ENCODE results near the gene CTR9.

The CTR9 gene

GRCh38 chr11:10725114-10725906 lies 25.7 kb upstream of the CTR9 start:
- H3K4me1 ChIP-seq (ENCODE audit: control insufficient read depth in 1 of 2, insufficient read depth in 2 of 2, low read length in 2 of 2): peaks cover 0 to 7% of the 10 kb centered on the region in 2 donors
- no peaks in the 10 kb centered on the region for H3K27me3 ChIP-seq (ENCODE audit: low read depth, low read length)
- no peak overlapping the region for H3K27ac ChIP-seq (ENCODE audit: low read length)
- no peaks in the 10 kb centered on the region for H3K36me3 ChIP-seq (ENCODE audit: control insufficient read depth in 1 of 2, insufficient read depth in 2 of 2, low read length in 2 of 2)
- no peaks in the 10 kb centered on the region for H3K9me3 ChIP-seq (ENCODE audit: control insufficient read depth in 1 of 2, low read length in 2 of 2)
- no peak overlapping the region for H3K4me3 ChIP-seq (ENCODE audit: low read depth in 1 of 2, low read length in 2 of 2)

GRCh38 chr11:10725907-10726253 lies 25.2 kb upstream of the CTR9 start:
- Histone ChIP-seq H3K36me3 (ENCODE audit: control insufficient read depth in 1 of 2, insufficient read depth in 2 of 2, low read length in 2 of 2) (no peaks in the 10 kb centered on the region), H3K9me3 (ENCODE audit: control insufficient read depth in 1 of 2, low read length in 2 of 2) (no peaks in the 10 kb centered on the region), H3K27ac (ENCODE audit: low read length) (no peak overlapping the region), H3K27me3 (ENCODE audit: low read depth, low read length) (no peaks in the 10 kb centered on the region), H3K4me3 (ENCODE audit: low read depth in 1 of 2, low read length in 2 of 2) (no peak overlapping the region), H3K4me1 (ENCODE audit: control insufficient read depth in 1 of 2, insufficient read depth in 2 of 2, low read length in 2 of 2) (peaks cover 0 to 7% of the 10 kb centered on the region in 2 donors)

- H3K27me3 ChIP-seq (ENCODE audit: low read depth, low read length): no peaks in the 10 kb centered on the region
- no peak overlapping the region for H3K4me3 ChIP-seq (ENCODE audit: low read depth in 1 of 2, low read length in 2 of 2)
- no peaks in the 10 kb centered on the region for H3K9me3 ChIP-seq (ENCODE audit: control insufficient read depth in 1 of 2, low read length in 2 of 2)
- no peak overlapping the region for H3K27ac ChIP-seq (ENCODE audit: low read length)
- peaks cover 0 to 7% of the 10 kb centered on the region in 2 donors for H3K4me1 ChIP-seq (ENCODE audit: control insufficient read depth in 1 of 2, insufficient read depth in 2 of 2, low read length in 2 of 2)
- no peaks in the 10 kb centered on the region for H3K36me3 ChIP-seq (ENCODE audit: control insufficient read depth in 1 of 2, insufficient read depth in 2 of 2, low read length in 2 of 2)
Observed at GRCh38 chr11:10727146-10727851, 23.7 kb upstream of the CTR9 start.

GRCh38 chr11:10728154-10728553 lies 22.9 kb upstream of the CTR9 start:
- Histone ChIP-seq H3K27ac (ENCODE audit: low read length) (no peak overlapping the region), H3K4me3 (ENCODE audit: low read depth in 1 of 2, low read length in 2 of 2) (no peak overlapping the region), H3K4me1 (ENCODE audit: control insufficient read depth in 1 of 2, insufficient read depth in 2 of 2, low read length in 2 of 2) (peaks cover 0 to 7% of the 10 kb centered on the region in 2 donors), H3K27me3 (ENCODE audit: low read depth, low read length) (no peaks in the 10 kb centered on the region), H3K36me3 (ENCODE audit: control insufficient read depth in 1 of 2, insufficient read depth in 2 of 2, low read length in 2 of 2) (no peaks in the 10 kb centered on the region), H3K9me3 (ENCODE audit: control insufficient read depth in 1 of 2, low read length in 2 of 2) (no peaks in the 10 kb centered on the region)

- Histone ChIP-seq H3K27me3 (ENCODE audit: low read depth, low read length) (no peaks in the 10 kb centered on the region), H3K36me3 (ENCODE audit: control insufficient read depth in 1 of 2, insufficient read depth in 2 of 2, low read length in 2 of 2) (no peaks in the 10 kb centered on the region), H3K4me3 (ENCODE audit: low read depth in 1 of 2, low read length in 2 of 2) (no peak overlapping the region), H3K27ac (ENCODE audit: low read length) (no peak overlapping the region), H3K9me3 (ENCODE audit: control insufficient read depth in 1 of 2, low read length in 2 of 2) (no peaks in the 10 kb centered on the region), H3K4me1 (ENCODE audit: control insufficient read depth in 1 of 2, insufficient read depth in 2 of 2, low read length in 2 of 2) (peaks cover 0 to 7% of the 10 kb centered on the region in 2 donors)
Observed at GRCh38 chr11:10728789-10729472, 22.1 kb upstream of the CTR9 start.

GRCh38 chr11:10730151-10730550 lies 20.9 kb upstream of the CTR9 start:
- no peak overlapping the region for H3K4me3 ChIP-seq (ENCODE audit: low read depth in 1 of 2, low read length in 2 of 2)
- H3K27ac ChIP-seq (ENCODE audit: low read length): no peak overlapping the region
- no peaks in the 10 kb centered on the region for H3K27me3 ChIP-seq (ENCODE audit: low read depth, low read length)
- H3K4me1 ChIP-seq (ENCODE audit: control insufficient read depth in 1 of 2, insufficient read depth in 2 of 2, low read length in 2 of 2): peaks cover 0 to 8% of the 10 kb centered on the region in 2 donors
- no peaks in the 10 kb centered on the region for H3K9me3 ChIP-seq (ENCODE audit: control insufficient read depth in 1 of 2, low read length in 2 of 2)
- no peaks in the 10 kb centered on the region for H3K36me3 ChIP-seq (ENCODE audit: control insufficient read depth in 1 of 2, insufficient read depth in 2 of 2, low read length in 2 of 2)

GRCh38 chr11:10731064-10731680 lies 19.9 kb upstream of the CTR9 start:
- H3K4me1 ChIP-seq (ENCODE audit: control insufficient read depth in 1 of 2, insufficient read depth in 2 of 2, low read length in 2 of 2): peaks cover 3 to 13% of the 10 kb centered on the region in 2 donors
- no peaks in the 10 kb centered on the region for H3K36me3 ChIP-seq (ENCODE audit: control insufficient read depth in 1 of 2, insufficient read depth in 2 of 2, low read length in 2 of 2)
- H3K27me3 ChIP-seq (ENCODE audit: low read depth, low read length): no peaks in the 10 kb centered on the region
- no peaks in the 10 kb centered on the region for H3K9me3 ChIP-seq (ENCODE audit: control insufficient read depth in 1 of 2, low read length in 2 of 2)
- no peak overlapping the region for H3K27ac ChIP-seq (ENCODE audit: low read length)
- H3K4me3 ChIP-seq (ENCODE audit: low read depth in 1 of 2, low read length in 2 of 2): no peak overlapping the region

GRCh38 chr11:10735481-10736475 lies 15.3 kb upstream of the CTR9 start:
- no peaks in the 10 kb centered on the region for H3K27me3 ChIP-seq (ENCODE audit: low read depth, low read length)
- H3K36me3 ChIP-seq (ENCODE audit: control insufficient read depth in 1 of 2, insufficient read depth in 2 of 2, low read length in 2 of 2): no peaks in the 10 kb centered on the region
- peak overlapping the region; percentile 75 for H3K27ac ChIP-seq (ENCODE audit: low read length)
- no peaks in the 10 kb centered on the region for H3K9me3 ChIP-seq (ENCODE audit: control insufficient read depth in 1 of 2, low read length in 2 of 2)
- peak overlapping the region; percentile 33 to 43 for H3K4me3 ChIP-seq (ENCODE audit: low read depth in 1 of 2, low read length in 2 of 2)
- H3K4me1 ChIP-seq (ENCODE audit: control insufficient read depth in 1 of 2, insufficient read depth in 2 of 2, low read length in 2 of 2): peaks cover 3 to 6% of the 10 kb centered on the region in 2 donors

GRCh38 chr11:10742460-10743208 lies 8.4 kb upstream of the CTR9 start:
- H3K27me3 ChIP-seq (ENCODE audit: low read depth, low read length): no peaks in the 10 kb centered on the region
- H3K4me3 ChIP-seq (ENCODE audit: low read depth in 1 of 2, low read length in 2 of 2): no peak overlapping the region
- no peaks in the 10 kb centered on the region for H3K9me3 ChIP-seq (ENCODE audit: control insufficient read depth in 1 of 2, low read length in 2 of 2)
- no peak overlapping the region for H3K27ac ChIP-seq (ENCODE audit: low read length)
- H3K36me3 ChIP-seq (ENCODE audit: control insufficient read depth in 1 of 2, insufficient read depth in 2 of 2, low read length in 2 of 2): no peaks in the 10 kb centered on the region
- H3K4me1 ChIP-seq (ENCODE audit: control insufficient read depth in 1 of 2, insufficient read depth in 2 of 2, low read length in 2 of 2): no peaks in the 10 kb centered on the region
